Esophagus (tissue), 2 donors: ENCODE data around the gene RPS25. TPM values are rescaled to one million over a fixed set of nuclear protein-coding genes. Genes with fewer than 3 reads are reported as not detected.
A peak's percentile ranks its signal among the peaks of the same experiment; 100 is the strongest.

Experiments used
- H3K27ac ChIP-seq, 2 donors: one replicate each; pipeline ENCODE4 v1.5.1; 2013; ENCODE audit warnings: low read depth in 2 of 2, mild to moderate bottlenecking in 2 of 2, inconsistent platforms in 1 of 2, low read length in 1 of 2, moderate library complexity in 1 of 2
- H3K27me3 ChIP-seq, 2 donors: one replicate each; pipeline ENCODE4 v1.6.1; 2013; ENCODE audit warnings: low read length in 2 of 2, control low read depth in 1 of 2, mild to moderate bottlenecking in 1 of 2; ENCODE audit not compliant: insufficient read depth in 2 of 2, control insufficient read depth in 1 of 2
- H3K36me3 ChIP-seq, 2 donors: one replicate each; pipeline ENCODE4 v1.6.1; 2013; ENCODE audit warnings: low read length in 1 of 2; ENCODE audit not compliant: control insufficient read depth in 2 of 2, insufficient read depth in 2 of 2
- H3K4me1 ChIP-seq, 2 donors: one replicate each; pipeline ENCODE4 v1.6.1; 2013; ENCODE audit warnings: low read length in 1 of 2; ENCODE audit not compliant: control insufficient read depth in 2 of 2, insufficient read depth in 2 of 2
- H3K4me3 ChIP-seq, 2 donors: one replicate each; pipeline ENCODE4 v1.5.1; 2013; ENCODE audit warnings: low read length in 2 of 2, mild to moderate bottlenecking in 2 of 2, low read depth in 1 of 2, moderate library complexity in 1 of 2
- H3K9me3 ChIP-seq, 2 donors: one replicate each; pipeline ENCODE4 v1.6.1; 2013; ENCODE audit warnings: mild to moderate bottlenecking in 2 of 2, low read depth in 1 of 2, low read length in 1 of 2, moderate library complexity in 1 of 2; ENCODE audit not compliant: control insufficient read depth in 2 of 2, insufficient read depth in 1 of 2
- WGBS, 2 donors: extraction: QIAGEN DNeasy Blood & Tissue Kit; methylation state at CpG; one replicate each; pipeline ENCODE4 v1.1.7; 2013; 5-methylcytosine and 5-hydroxymethylcytosine counted together
- polyA plus RNA-seq, 2 donors: library from polyadenylated mRNA; stranded (reverse); fragments of 200-250 nt; gene quantifications; one replicate each; pipeline ENCODE4 v1.2.3, GENCODE V29; 2013
- donor health status: healthy with polysubstance abuse.
- donor health status: Bipolar disorder and iron deficiency.

Gene RPS25
- polyA plus RNA-seq, 2 donors, result 1,420 to 2,000 TPM

GRCh38 chr11:119055901-119056300, 37.8 kb upstream of the RPS25 start:
- peaks cover 0 to 10% of the 10 kb centered on the region in 2 donors for H3K4me1 ChIP-seq
- H3K36me3 ChIP-seq, result peaks cover 19 to 41% of the 10 kb centered on the region in 2 donors
- H3K27ac ChIP-seq, result peak overlapping the region; percentile 92 to 94
- WGBS, 2 donors, result 41% methylated on average over 6 of the region's 6 CpGs
- H3K9me3 ChIP-seq, result no peaks in the 10 kb centered on the region
- no peaks in the 10 kb centered on the region for H3K27me3 ChIP-seq
- peak overlapping the region; percentile 85 to 92 for H3K4me3 ChIP-seq

GRCh38 chr11:119054418-119054817, 36.3 kb upstream of the RPS25 start:
- Histone ChIP-seq H3K36me3 (peaks cover 24 to 48% of the 10 kb centered on the region in 2 donors), H3K9me3 (no peaks in the 10 kb centered on the region), H3K27me3 (no peaks in the 10 kb centered on the region), H3K4me3 (peak overlapping the region in 1 of 2 donors; percentile 7), H3K4me1 (peaks cover 0 to 10% of the 10 kb centered on the region in 2 donors), H3K27ac (no peak overlapping the region)
- WGBS, 2 donors, result 88 to 96% methylated on average over 10 of the region's 10 CpGs

GRCh38 chr11:119052163-119052814, 34.1 kb upstream of the RPS25 start:
- 86 to 87% methylated on average over 23 of the region's 23 CpGs for WGBS, 2 donors
- no peak overlapping the region for H3K4me3 ChIP-seq
- H3K27me3 ChIP-seq, result no peaks in the 10 kb centered on the region
- no peak overlapping the region for H3K27ac ChIP-seq
- H3K36me3 ChIP-seq, result peaks cover 45 to 69% of the 10 kb centered on the region in 2 donors
- peaks cover 0 to 10% of the 10 kb centered on the region in 2 donors for H3K4me1 ChIP-seq
- no peaks in the 10 kb centered on the region for H3K9me3 ChIP-seq

- Histone ChIP-seq H3K9me3 (no peaks in the 10 kb centered on the region), H3K36me3 (peaks cover 48 to 73% of the 10 kb centered on the region in 2 donors), H3K4me3 (no peak overlapping the region), H3K27ac (no peak overlapping the region), H3K4me1 (peaks cover 0 to 10% of the 10 kb centered on the region in 2 donors), H3K27me3 (no peaks in the 10 kb centered on the region)
- 78 to 80% methylated on average over 17 of the region's 17 CpGs for WGBS, 2 donors
Observed at GRCh38 chr11:119051440-119052162, 33.5 kb upstream of the RPS25 start.

- peaks cover 47 to 76% of the 10 kb centered on the region in 2 donors for H3K36me3 ChIP-seq
- H3K4me1 ChIP-seq, result no peaks in the 10 kb centered on the region
- no peaks in the 10 kb centered on the region for H3K27me3 ChIP-seq
- H3K27ac ChIP-seq, result no peak overlapping the region
- H3K9me3 ChIP-seq, result no peaks in the 10 kb centered on the region
- H3K4me3 ChIP-seq, result no peak overlapping the region
- 90 to 94% methylated on average over 7 of the region's 7 CpGs for WGBS, 2 donors
Observed at GRCh38 chr11:119049081-119049480, 30.9 kb upstream of the RPS25 start.

GRCh38 chr11:119048644-119049043, 30.5 kb upstream of the RPS25 start:
- H3K27ac ChIP-seq, result no peak overlapping the region
- no peak overlapping the region for H3K4me3 ChIP-seq
- no peaks in the 10 kb centered on the region for H3K9me3 ChIP-seq
- 88 to 92% methylated on average over 9 of the region's 9 CpGs for WGBS, 2 donors
- H3K36me3 ChIP-seq, result peaks cover 44 to 73% of the 10 kb centered on the region in 2 donors
- H3K4me1 ChIP-seq, result no peaks in the 10 kb centered on the region
- no peaks in the 10 kb centered on the region for H3K27me3 ChIP-seq

GRCh38 chr11:119047205-119047604, 29.1 kb upstream of the RPS25 start:
- H3K27ac ChIP-seq, result no peak overlapping the region
- no peaks in the 10 kb centered on the region for H3K9me3 ChIP-seq
- no peaks in the 10 kb centered on the region for H3K27me3 ChIP-seq
- H3K36me3 ChIP-seq, result peaks cover 43 to 60% of the 10 kb centered on the region in 2 donors
- 89 to 90% methylated on average over 6 of the region's 6 CpGs for WGBS, 2 donors
- no peaks in the 10 kb centered on the region for H3K4me1 ChIP-seq
- H3K4me3 ChIP-seq, result no peak overlapping the region

- WGBS, 2 donors, result 96% methylated on average over 5 to 6 of the region's 6 CpGs
- H3K27ac ChIP-seq, result no peak overlapping the region
- H3K4me3 ChIP-seq, result no peak overlapping the region
- no peaks in the 10 kb centered on the region for H3K4me1 ChIP-seq
- H3K9me3 ChIP-seq, result no peaks in the 10 kb centered on the region
- H3K36me3 ChIP-seq, result peaks cover 36 to 54% of the 10 kb centered on the region in 2 donors
- no peaks in the 10 kb centered on the region for H3K27me3 ChIP-seq
Observed at GRCh38 chr11:119046489-119046888, 28.3 kb upstream of the RPS25 start.

- WGBS, 2 donors, result 80% methylated on average over 6 of the region's 6 CpGs
- peaks cover 32 to 44% of the 10 kb centered on the region in 2 donors for H3K36me3 ChIP-seq
- no peaks in the 10 kb centered on the region for H3K27me3 ChIP-seq
- H3K9me3 ChIP-seq, result no peaks in the 10 kb centered on the region
- H3K4me1 ChIP-seq, result no peaks in the 10 kb centered on the region
- H3K27ac ChIP-seq, result no peak overlapping the region
- no peak overlapping the region for H3K4me3 ChIP-seq
Observed at GRCh38 chr11:119044708-119045107, 26.6 kb upstream of the RPS25 start.
